IPS-15b (cell line): ENCODE measurements around the gene NACC2.

Experiments used
- H3K27me3 ChIP-seq: one replicate; pipeline ENCODE4 v1.6.1; 2013; ENCODE audit warnings: low read length; ENCODE audit not compliant: control insufficient read depth, insufficient read depth
- H3K36me3 ChIP-seq: one replicate; pipeline ENCODE4 v1.6.1; 2013; ENCODE audit warnings: low read length; ENCODE audit not compliant: control insufficient read depth, insufficient read depth
- H3K4me1 ChIP-seq: one replicate; pipeline ENCODE4 v1.6.1; 2013; ENCODE audit warnings: mild to moderate bottlenecking, low read length; ENCODE audit not compliant: control insufficient read depth, insufficient read depth
- H3K4me3 ChIP-seq: one replicate; pipeline ENCODE4 v1.5.1; 2013; ENCODE audit warnings: low read depth, low read length
- H3K9ac ChIP-seq: one replicate; pipeline ENCODE4 v1.6.1; 2013; ENCODE audit warnings: low read depth, mild to moderate bottlenecking, low read length
- H3K9me3 ChIP-seq: one replicate; pipeline ENCODE4 v1.6.1; 2013; ENCODE audit warnings: mild to moderate bottlenecking, low read length; ENCODE audit not compliant: control insufficient read depth, insufficient read depth

The NACC2 gene

DNA sequence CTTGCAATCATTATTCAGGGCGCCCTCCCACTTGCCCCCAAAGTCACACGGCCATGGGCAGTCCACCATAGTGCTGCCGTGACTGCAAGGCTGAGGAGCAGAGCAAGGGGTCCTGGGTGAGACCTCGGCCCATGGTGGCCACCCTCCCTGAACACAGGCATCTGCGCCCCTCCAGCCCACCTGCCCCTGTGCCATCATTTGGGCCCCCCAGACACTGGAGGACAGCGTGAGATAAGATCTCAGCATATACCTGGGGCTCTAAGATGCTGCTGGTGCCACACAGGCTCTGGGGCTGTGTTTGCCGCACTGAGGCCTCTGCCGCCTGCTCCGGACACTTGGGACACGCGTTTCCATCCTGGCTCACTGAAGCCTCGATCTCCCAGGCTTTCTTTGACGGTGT, 20.1 kb upstream of the NACC2 start:
- Histone ChIP-seq H3K9ac (no peak overlapping the region), H3K27me3 (no peaks in the 10 kb centered on the region), H3K4me1 (peaks cover 2% of the 10 kb centered on the region), H3K9me3 (no peaks in the 10 kb centered on the region), H3K36me3 (peaks cover 9% of the 10 kb centered on the region), H3K4me3 (no peak overlapping the region)

DNA sequence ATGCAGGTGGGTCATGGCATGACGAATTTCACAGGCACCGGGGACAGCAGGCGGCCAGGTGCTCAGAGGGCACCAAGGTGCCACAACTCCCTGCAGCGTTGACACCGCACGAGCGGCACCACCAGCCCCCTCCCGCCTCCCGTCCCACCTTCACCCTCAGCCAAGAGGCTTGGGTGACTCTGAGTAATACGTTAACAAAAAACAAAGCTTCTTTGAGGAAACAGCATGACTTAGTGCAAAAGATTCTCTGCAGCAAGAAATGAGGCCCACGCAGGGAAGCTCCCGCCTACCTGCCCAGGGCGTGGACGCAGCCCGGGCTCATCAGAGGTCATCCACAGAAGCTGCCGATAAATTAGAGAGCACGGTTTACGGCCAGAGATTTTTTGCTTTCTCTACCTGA, 19.5 kb upstream of the NACC2 start:
- H3K36me3 ChIP-seq = peaks cover 9% of the 10 kb centered on the region
- H3K4me3 ChIP-seq = no peak overlapping the region
- no peaks in the 10 kb centered on the region for H3K9me3 ChIP-seq
- no peak overlapping the region for H3K9ac ChIP-seq
- H3K4me1 ChIP-seq = peaks cover 4% of the 10 kb centered on the region
- no peaks in the 10 kb centered on the region for H3K27me3 ChIP-seq

DNA sequence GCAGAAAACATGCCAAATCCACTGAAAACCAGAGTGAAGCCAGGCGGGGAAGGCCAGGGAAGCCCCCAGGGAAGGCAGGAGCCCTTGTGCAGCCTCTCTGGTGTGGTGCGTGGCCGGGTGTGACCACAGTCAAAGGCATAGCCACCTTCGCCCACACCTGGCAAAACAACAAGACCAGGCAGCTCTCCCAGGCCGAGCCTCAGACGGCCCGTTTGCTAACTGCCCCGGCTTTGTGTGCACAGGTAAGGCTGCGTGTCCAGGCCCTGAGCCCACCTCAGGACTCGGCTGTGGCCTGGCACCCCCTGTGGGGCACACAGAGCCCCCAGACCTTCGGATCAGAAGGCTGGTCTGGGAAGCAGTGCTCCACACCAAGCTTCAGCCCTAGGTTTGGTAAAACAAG, 17.5 kb upstream of the NACC2 start:
- H3K36me3 ChIP-seq = peaks cover 9% of the 10 kb centered on the region
- H3K27me3 ChIP-seq = no peaks in the 10 kb centered on the region
- no peak overlapping the region for H3K4me3 ChIP-seq
- no peaks in the 10 kb centered on the region for H3K9me3 ChIP-seq
- peaks cover 6% of the 10 kb centered on the region for H3K4me1 ChIP-seq
- no peak overlapping the region for H3K9ac ChIP-seq

DNA sequence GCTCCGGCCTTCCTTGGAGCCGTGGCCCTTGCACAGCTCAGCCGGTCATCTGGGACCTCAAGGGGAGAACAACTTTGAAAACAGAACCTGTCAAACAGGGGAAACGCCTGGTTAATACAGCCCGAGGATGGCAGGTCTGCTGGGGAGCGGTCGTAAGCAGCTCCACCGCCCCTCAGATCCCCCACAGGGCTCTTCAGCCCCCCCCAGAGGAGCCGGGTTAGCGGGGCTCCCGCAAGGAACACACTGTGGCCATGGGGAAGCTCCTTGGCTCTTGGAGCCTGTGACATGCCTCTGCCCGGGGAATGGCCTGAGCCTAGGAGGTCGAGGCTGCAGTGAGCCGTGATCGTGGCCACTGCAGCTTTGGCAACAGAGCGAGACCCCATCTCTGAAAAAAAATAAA, 16.8 kb upstream of the NACC2 start:
- H3K9ac ChIP-seq = peak overlapping the region; percentile 68
- no peak overlapping the region for H3K4me3 ChIP-seq
- H3K36me3 ChIP-seq = peaks cover 8% of the 10 kb centered on the region
- H3K27me3 ChIP-seq = no peaks in the 10 kb centered on the region
- H3K9me3 ChIP-seq = no peaks in the 10 kb centered on the region
- H3K4me1 ChIP-seq = peaks cover 6% of the 10 kb centered on the region

DNA sequence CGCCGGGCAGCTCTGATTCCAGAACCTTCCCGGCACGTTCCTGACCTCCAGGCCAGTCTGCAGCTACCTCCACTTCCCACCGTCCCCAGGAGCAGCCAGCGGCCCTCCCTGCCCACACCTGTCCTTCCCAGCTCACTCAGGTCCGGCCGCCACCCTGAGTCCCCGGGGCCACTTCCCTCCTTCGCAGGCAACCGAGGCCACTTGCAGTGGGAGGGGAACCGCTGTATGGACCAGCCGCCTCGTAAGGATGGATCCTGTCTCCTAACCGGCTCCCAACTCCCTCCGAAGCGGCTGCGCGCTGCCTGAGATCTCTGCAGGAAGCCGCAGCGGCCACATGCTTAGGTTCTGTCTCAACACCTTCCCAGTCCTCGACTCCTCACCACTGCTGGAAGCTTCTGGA, 16.1 kb upstream of the NACC2 start:
- Histone ChIP-seq H3K9ac (no peak overlapping the region), H3K4me3 (no peak overlapping the region), H3K4me1 (peaks cover 6% of the 10 kb centered on the region), H3K9me3 (no peaks in the 10 kb centered on the region), H3K27me3 (no peaks in the 10 kb centered on the region), H3K36me3 (peaks cover 2% of the 10 kb centered on the region)

DNA sequence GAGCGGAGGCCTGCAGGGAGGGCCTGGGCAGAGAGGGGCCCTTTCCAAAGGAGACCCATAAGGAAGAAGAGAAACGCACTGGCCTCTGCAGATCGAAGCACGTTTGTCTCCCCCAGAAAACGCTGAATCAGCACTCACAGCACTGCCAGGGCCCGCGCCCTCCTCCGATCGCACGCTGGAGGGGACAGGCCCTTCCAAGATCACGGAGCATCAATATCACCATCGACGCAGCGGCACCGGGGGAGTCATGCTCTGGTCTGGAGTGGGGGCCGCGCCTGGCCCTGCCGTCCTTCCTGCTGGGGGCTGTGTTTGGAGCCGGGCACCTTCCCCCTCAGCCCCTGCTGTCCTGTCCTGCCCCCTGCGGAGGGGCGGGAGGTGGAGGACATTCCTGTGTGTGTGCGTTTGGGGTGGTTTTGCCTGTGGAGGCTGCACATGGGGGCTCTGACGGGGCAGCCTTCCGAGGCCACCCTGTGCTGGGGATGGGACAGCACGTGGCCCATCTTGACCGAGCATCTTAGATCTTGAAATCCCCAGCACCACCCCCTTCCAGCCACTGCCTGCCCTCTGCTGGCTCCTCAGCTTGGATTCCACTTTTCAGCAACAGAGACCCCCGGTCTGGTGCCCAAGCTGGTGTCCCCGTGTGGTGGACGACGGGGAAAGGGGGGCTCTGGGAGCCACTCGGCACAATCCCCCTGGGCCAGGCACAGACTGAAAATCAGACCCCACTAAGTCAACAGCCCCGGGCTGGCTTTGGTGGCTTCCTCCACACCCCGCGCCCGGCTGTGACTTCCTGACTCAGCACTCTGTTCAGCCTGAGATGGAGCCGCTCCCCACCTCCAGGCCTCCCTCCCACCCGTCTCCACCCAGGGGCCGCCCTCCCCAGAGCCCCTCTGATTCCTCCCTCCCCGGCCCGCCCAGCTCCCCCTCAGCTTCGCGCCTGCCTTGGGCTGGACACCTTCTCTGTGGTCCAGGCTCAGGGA, 15.3 kb upstream of the NACC2 start:
- peak overlapping the region; percentile 36 for H3K4me3 ChIP-seq
- peak overlapping the region; percentile 49 for H3K9ac ChIP-seq
- no peaks in the 10 kb centered on the region for H3K27me3 ChIP-seq
- peaks cover 6% of the 10 kb centered on the region for H3K4me1 ChIP-seq
- H3K9me3 ChIP-seq = no peaks in the 10 kb centered on the region
- H3K36me3 ChIP-seq = no peaks in the 10 kb centered on the region

DNA sequence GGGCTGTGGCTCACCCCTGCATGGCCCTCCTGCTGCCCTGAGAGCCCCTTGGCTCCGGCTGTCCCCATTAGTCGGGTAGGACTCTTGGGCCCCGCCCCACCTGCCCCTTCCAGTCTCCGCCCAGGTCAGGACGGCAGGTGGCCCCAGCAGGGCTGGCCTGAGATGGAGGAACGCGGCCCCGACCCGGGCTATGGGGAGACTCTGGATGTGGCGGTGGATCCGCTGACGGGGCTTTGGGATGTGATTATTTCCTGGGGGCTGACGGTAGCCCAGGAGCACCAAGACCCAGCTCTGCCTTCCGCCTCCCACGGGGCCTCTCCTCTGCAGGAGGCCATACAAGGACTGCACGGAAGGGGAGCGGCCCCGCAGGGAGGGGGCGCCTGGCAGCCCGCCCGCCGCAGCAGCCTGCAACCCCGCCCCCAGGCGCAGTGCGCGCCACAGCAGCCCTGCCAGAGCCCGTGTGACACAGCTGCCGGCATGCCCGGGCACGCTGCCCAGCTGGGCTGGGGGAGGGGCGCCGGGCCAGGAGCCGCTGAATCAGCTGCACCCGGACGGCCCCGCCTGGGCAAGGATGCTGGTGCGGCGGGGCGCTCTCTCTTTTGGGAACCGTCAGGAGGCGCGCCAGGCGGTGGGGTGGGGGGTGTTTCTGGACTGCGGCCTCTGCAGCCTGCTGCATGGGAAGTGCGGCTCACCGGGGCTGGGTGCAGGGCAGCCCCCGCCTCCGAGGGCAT, 14.4 kb upstream of the NACC2 start:
- no peaks in the 10 kb centered on the region for H3K27me3 ChIP-seq
- peak overlapping the region; percentile 39 for H3K4me3 ChIP-seq
- peak overlapping the region; percentile 49 for H3K9ac ChIP-seq
- no peaks in the 10 kb centered on the region for H3K36me3 ChIP-seq
- peaks cover 6% of the 10 kb centered on the region for H3K4me1 ChIP-seq
- no peaks in the 10 kb centered on the region for H3K9me3 ChIP-seq

DNA sequence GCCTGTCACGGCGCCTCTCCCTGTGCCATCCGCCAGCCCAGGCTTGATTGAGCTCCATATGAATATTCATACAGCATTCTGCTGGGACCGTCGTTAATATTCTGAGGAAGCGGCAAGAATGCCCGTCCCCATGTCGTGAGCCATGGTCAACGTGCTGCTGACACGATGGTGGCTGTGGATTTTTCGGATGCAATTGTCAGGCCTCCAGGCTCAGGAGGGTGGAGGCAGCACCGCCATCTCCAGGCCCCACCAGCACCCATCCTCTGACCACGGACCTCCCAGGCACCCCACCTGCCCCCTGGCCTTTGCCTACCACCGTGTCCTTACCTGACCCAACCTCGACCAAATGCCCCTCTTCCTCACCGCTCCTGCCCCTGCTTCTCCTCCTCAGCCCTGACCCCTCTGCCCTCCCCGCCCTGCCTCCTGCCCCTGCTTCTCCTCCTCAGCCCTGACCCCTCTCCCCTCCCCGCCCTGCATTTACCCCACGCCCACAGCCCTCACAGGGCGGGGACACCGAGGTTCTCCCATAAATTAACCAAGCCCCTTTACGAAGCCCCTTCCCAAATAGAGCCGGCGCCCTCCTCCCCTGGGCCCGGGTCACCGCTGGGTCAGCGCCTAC, 13.7 kb upstream of the NACC2 start:
- H3K4me1 ChIP-seq = peaks cover 6% of the 10 kb centered on the region
- H3K9me3 ChIP-seq = no peaks in the 10 kb centered on the region
- H3K9ac ChIP-seq = no peak overlapping the region
- H3K4me3 ChIP-seq = peak overlapping the region; percentile 39
- H3K36me3 ChIP-seq = no peaks in the 10 kb centered on the region
- H3K27me3 ChIP-seq = no peaks in the 10 kb centered on the region

DNA sequence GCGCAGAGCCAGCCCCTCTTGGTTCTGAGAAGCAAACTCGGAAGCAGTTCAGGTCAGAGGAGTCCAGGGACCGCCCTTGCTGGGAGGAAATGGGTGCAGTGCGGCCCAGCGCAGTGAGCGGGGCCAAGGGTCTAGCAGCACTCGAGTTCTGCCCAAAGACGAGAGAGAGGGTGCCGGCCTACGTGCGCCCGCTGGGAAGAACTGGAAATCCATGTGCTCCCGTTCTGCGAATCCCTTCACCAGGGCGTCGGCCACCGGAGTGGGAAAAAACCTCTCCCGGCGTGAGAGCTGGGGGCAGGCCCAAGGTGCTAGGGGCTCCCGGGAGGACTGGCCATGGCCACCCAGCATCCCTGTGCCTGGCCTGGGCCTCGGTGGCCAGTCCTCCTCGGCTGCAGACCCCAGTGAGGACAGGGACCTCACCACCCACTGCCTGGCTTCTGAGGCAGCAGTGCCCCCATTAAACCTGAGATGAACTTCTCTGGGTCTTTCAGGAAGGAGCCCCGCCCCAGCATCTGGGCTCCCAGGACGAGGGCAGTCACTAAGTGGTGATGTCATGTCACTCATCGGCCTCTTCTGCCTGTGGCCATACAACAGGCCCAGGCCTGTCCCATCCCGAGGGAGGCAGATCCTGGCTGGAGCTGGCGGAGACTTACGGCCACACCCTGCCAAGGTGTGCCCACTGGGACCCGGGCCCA, 13.0 kb upstream of the NACC2 start:
- Histone ChIP-seq H3K9ac (no peak overlapping the region), H3K36me3 (no peaks in the 10 kb centered on the region), H3K27me3 (no peaks in the 10 kb centered on the region), H3K4me1 (peaks cover 6% of the 10 kb centered on the region), H3K4me3 (no peak overlapping the region), H3K9me3 (no peaks in the 10 kb centered on the region)

DNA sequence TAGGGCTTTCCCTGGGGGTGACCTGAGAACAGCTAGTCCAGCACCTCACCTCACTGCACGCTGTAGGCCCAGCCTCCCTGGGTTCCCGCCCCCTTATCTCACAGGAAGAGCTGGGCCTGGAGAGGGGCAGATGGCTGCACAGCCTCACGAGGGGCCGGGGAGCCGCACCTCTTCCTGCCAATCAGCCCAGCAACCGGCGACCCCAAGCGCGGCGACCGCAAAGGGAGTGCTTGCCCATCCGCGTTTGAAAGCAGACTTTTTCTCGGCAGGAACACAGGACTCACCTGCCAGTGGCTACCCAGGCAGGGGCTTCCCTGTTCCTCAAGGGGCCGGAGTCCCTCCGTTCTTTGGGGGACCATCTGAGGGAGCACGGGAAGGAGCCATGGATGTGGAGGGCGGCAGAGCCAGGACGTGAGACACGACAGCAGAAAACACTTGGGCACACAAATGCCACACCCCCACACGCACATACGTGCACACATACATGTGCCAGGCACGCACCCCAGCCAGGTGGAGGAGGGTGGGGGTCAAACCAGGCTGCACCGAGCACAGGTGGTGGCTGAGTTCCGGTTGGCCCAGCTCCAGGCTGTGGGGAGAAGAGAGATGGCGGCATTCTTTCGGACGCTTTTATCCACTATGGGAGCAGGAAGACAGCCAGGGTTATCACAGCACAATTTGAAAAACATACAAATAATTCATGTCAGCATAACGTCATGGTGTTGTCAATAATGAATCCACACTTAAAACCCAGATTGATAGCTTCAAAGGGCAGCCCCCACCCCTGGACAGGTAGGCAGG, 12.3 kb upstream of the NACC2 start:
- Histone ChIP-seq H3K36me3 (no peaks in the 10 kb centered on the region), H3K4me3 (no peak overlapping the region), H3K27me3 (no peaks in the 10 kb centered on the region), H3K9ac (no peak overlapping the region), H3K4me1 (peaks cover 6% of the 10 kb centered on the region), H3K9me3 (no peaks in the 10 kb centered on the region)
